RWPE2 (cell line): Measurements from ENCODE around the gene CCDC184.

ENCODE experiments used
- ATAC-seq: fragments of 200-7000 bp; cut with Tn5 transposase; 3 replicates; pipeline ENCODE4 v1.9.1; 2021; ENCODE audit warnings: low read depth
- DNase-seq: peaks from one replicate; pipeline ENCODE4 v3.0.0-alpha.2; 2020; ENCODE audit warnings: low spot score
- H3K27ac ChIP-seq: fragments of 450-650 bp; 2 replicates; pipeline ENCODE4 v1.5.1; 2017; ENCODE audit warnings: mild to moderate bottlenecking; ENCODE audit not compliant: poor library complexity, severe bottlenecking
- H3K27me3 ChIP-seq: fragments of 250-450 bp; sonication (Bioruptor Pico); 2 replicates; pipeline ENCODE4 v1.5.1; 2021; ENCODE audit warnings: mild to moderate bottlenecking, moderate library complexity; ENCODE audit not compliant: insufficient read depth, poor library complexity, severe bottlenecking
- H3K36me3 ChIP-seq: fragments of 250-450 bp; sonication (Bioruptor Pico); 2 replicates; pipeline ENCODE4 v1.5.1; 2020; ENCODE audit warnings: low read depth, mild to moderate bottlenecking, moderate library complexity
- H3K4me1 ChIP-seq: fragments of 250-450 bp; sonication (Bioruptor Pico); 2 replicates; pipeline ENCODE4 v1.5.1; 2021; ENCODE audit warnings: mild to moderate bottlenecking, moderate library complexity; ENCODE audit not compliant: insufficient read depth, poor library complexity, severe bottlenecking
- H3K4me3 ChIP-seq: fragments of 250-450 bp; sonication (Bioruptor Pico); 2 replicates; pipeline ENCODE4 v1.5.1; 2021; ENCODE audit warnings: mild to moderate bottlenecking, moderate library complexity; ENCODE audit not compliant: severe bottlenecking
- H3K9me3 ChIP-seq: fragments of 250-450 bp; sonication (Bioruptor Pico); 2 replicates; pipeline ENCODE4 v1.5.1; 2021; ENCODE audit warnings: mild to moderate bottlenecking, moderate library complexity; ENCODE audit not compliant: severe bottlenecking
- TF ChIP-seq, protein P1 (sequence below): fragments of 450-650 bp; IDR thresholded peaks from one replicate; pipeline ENCODE4 v1.5.1; 2017; ENCODE audit warnings: mild to moderate bottlenecking, moderate library complexity; ENCODE audit not compliant: poor library complexity, severe bottlenecking

Gene CCDC184

DNA sequence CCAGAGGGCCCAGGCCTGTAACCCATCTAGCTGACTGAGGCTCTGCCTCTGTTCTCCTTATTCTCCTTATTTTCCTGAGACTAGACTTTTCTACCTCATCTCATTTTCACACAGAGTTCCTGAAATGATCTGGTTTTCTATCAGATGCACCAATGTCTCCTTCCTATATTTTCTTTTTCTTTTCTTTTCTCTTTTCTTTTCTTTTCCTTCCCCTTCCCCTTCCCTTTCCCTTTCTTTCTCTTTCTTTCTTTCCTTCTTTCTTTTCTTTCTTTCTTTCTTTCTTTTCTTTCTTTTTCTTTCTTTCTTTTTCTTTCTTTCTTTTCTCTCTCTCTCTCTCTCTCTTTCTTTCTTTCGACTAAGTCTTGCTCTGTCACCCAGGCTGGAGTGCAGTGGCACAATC is 3.0 kb upstream of the CCDC184 start:
- ATAC-seq (no peak), DNase-seq (no peak)
- Histone ChIP-seq H3K4me1 (no peaks in the 10 kb centered on the region), H3K36me3 (no peaks in the 10 kb centered on the region), H3K27ac (no peak overlapping the region), H3K9me3 (no peaks in the 10 kb centered on the region), H3K4me3 (no peak overlapping the region), H3K27me3 (peaks cover 54% of the 10 kb centered on the region)
- TF ChIP-seq, protein P1, sequence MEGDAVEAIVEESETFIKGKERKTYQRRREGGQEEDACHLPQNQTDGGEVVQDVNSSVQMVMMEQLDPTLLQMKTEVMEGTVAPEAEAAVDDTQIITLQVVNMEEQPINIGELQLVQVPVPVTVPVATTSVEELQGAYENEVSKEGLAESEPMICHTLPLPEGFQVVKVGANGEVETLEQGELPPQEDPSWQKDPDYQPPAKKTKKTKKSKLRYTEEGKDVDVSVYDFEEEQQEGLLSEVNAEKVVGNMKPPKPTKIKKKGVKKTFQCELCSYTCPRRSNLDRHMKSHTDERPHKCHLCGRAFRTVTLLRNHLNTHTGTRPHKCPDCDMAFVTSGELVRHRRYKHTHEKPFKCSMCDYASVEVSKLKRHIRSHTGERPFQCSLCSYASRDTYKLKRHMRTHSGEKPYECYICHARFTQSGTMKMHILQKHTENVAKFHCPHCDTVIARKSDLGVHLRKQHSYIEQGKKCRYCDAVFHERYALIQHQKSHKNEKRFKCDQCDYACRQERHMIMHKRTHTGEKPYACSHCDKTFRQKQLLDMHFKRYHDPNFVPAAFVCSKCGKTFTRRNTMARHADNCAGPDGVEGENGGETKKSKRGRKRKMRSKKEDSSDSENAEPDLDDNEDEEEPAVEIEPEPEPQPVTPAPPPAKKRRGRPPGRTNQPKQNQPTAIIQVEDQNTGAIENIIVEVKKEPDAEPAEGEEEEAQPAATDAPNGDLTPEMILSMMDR, result no peak

GRCh38 chr12:48180857-48181495 is 2.5 kb upstream of the CCDC184 start:
- Histone ChIP-seq H3K4me1 (no peaks in the 10 kb centered on the region), H3K36me3 (no peaks in the 10 kb centered on the region), H3K27ac (no peak overlapping the region), H3K27me3 (peaks cover 56% of the 10 kb centered on the region), H3K9me3 (no peaks in the 10 kb centered on the region), H3K4me3 (no peak overlapping the region)
- ATAC-seq, result no peak
- TF ChIP-seq, protein P1, result no peak
- DNase-seq, result no peak

- Histone ChIP-seq H3K36me3 (no peaks in the 10 kb centered on the region), H3K27ac (no peak overlapping the region), H3K4me3 (peak overlapping the region; percentile 29), H3K27me3 (peaks cover 50% of the 10 kb centered on the region), H3K4me1 (no peaks in the 10 kb centered on the region), H3K9me3 (no peaks in the 10 kb centered on the region)
- TF ChIP-seq, protein P1, result no peak
- no peak for ATAC-seq
- DNase-seq, result no peak
Measured at GRCh38 chr12:48182631-48183030, 813 bp upstream of the CCDC184 start.

GRCh38 chr12:48183876-48184548 is 568 bp downstream of the CCDC184 start:
- Histone ChIP-seq H3K27ac (no peak overlapping the region), H3K27me3 (peaks cover 45% of the 10 kb centered on the region), H3K4me3 (peak overlapping the region; percentile 29), H3K4me1 (no peaks in the 10 kb centered on the region), H3K9me3 (no peaks in the 10 kb centered on the region), H3K36me3 (no peaks in the 10 kb centered on the region)
- DNase-seq (no peak), ATAC-seq (no peak)
- TF ChIP-seq, protein P1, result peak; percentile 4

DNA sequence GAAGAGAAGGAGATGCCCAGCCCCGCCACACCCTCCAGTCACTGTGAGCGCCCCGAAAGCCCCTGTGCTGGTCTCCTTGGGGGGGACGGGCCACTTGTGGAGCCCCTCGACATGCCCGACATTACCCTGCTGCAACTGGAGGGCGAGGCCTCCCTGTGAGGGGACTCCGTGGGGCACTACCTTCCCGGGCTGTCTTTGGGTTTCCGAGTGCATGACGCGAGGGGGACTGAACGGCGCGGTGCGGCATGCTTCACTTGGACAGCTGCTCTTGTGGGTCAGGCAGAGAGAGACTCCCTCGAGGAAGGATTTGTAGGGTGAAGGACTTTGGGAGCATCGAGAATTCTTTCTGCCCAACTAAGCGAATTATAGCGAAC is 1.1 kb downstream of the CCDC184 start:
- Histone ChIP-seq H3K27ac (no peak overlapping the region), H3K4me3 (no peak overlapping the region), H3K27me3 (peaks cover 45% of the 10 kb centered on the region)

More for the DNA sequence above, 1.1 kb downstream of the CCDC184 start:
- ATAC-seq (no peak), DNase-seq (no peak)
- no peaks in the 10 kb centered on the region for H3K9me3 ChIP-seq
- H3K36me3 ChIP-seq, result no peaks in the 10 kb centered on the region
- TF ChIP-seq, protein P1, result no peak
- H3K4me1 ChIP-seq, result no peaks in the 10 kb centered on the region
